A549 (cell line): ENCODE data around the gene GTPBP3. TPM values are rescaled to one million over a fixed set of nuclear protein-coding genes. Genes with fewer than 3 reads are reported as not detected.

ENCODE experiments used
- ATAC-seq, 2 experiments: fragments of 200-7000 bp in 1 of 2; fragments of >200 bp in 1 of 2; cut with Nextera tagmentation in 1 of 2; cut with Tn5 transposase in 1 of 2; 3 replicates each; pipeline versions ENCODE4 v1.8.0 to v1.9.1; 2018 to 2020; ENCODE audit warnings: mild to moderate bottlenecking in 1 of 2, moderate library complexity in 1 of 2
- CTCF ChIA-PET: fragments of 300-600 bp; sonication (Branson Sonifier 250); formaldehyde crosslinking; extraction: SDS; loops from one replicate; lab custom pipeline; 2021; ENCODE audit warnings: antibody characterized with exemption, inconsistent platforms; lab: Yijun Ruan, JAX
- POLR2A ChIA-PET: fragments of 350-600 bp; formaldehyde crosslinking; extraction: SDS; loops from one replicate; lab custom pipeline; 2021; ENCODE audit warnings: antibody characterized with exemption, inconsistent platforms; lab: Yijun Ruan, JAX
- DNase-seq, 2 experiments: peaks; one replicate each; pipeline versions ENCODE4 v3.0.0 to v3.0.0-alpha.2; 2011 to 2016; ENCODE audit warnings: low read depth in 1 of 2, low spot score in 1 of 2
- FAIRE-seq: peaks from 2 replicates; lab custom pipeline; 2011; peaks lifted over from hg19 to GRCh38; lab: Jason Lieb, UNC
- H3K27ac ChIP-seq, 2 experiments: fragments of >200 bp; sonication (Bioruptor Twin); formaldehyde crosslinking; 3 replicates each; pipeline ENCODE4 v1.5.1; 2016 to 2017
- H3K4me1 ChIP-seq: fragments of >200 bp; sonication (Bioruptor Twin); formaldehyde crosslinking; 3 replicates; pipeline ENCODE4 v1.6.1; 2016
- H3K4me2 ChIP-seq: fragments of >200 bp; sonication (Bioruptor Twin); formaldehyde crosslinking; 3 replicates; pipeline ENCODE4 v1.6.1; 2016
- H3K4me3 ChIP-seq: fragments of >200 bp; sonication (Bioruptor Twin); formaldehyde crosslinking; 3 replicates; pipeline ENCODE4 v1.5.1; 2016
- H3K9me3 ChIP-seq: fragments of >200 bp; sonication (Bioruptor Twin); formaldehyde crosslinking; 3 replicates; pipeline ENCODE4 v1.6.1; 2016
- ESRRA ChIP-seq: fragments of 150-350 bp; IDR thresholded peaks from 2 replicates; pipeline ENCODE4 v1.6.1; 2014; ENCODE audit warnings: mild to moderate bottlenecking, low read length, borderline replicate concordance
- FOSB ChIP-seq: fragments of 250-450 bp; sonication (Bioruptor Pico); IDR thresholded peaks from 2 replicates; pipeline ENCODE4 v1.5.0; 2020; ENCODE audit warnings: mild to moderate bottlenecking, moderate library complexity
- HDAC2 ChIP-seq: fragments of 200-600 bp; sonication (generic); IDR thresholded peaks from 2 replicates; pipeline ENCODE4 v1.6.1; 2016
- KDM1A ChIP-seq: fragments of 200-600 bp; sonication (generic); IDR thresholded peaks from 2 replicates; pipeline ENCODE4 v1.6.1; 2016; ENCODE audit warnings: low read depth, mild to moderate bottlenecking
- PBX3 ChIP-seq: IDR thresholded peaks from 2 replicates; pipeline ENCODE4 v1.6.1; 2012
- RFX5 ChIP-seq: fragments of 450-650 bp; IDR thresholded peaks from 2 replicates; pipeline ENCODE4 v1.7.1; 2014; ENCODE audit warnings: antibody characterized with exemption, mild to moderate bottlenecking, moderate library complexity
- SMC3 ChIP-seq: fragments of >200 bp; sonication (Bioruptor Twin); formaldehyde crosslinking; IDR thresholded peaks from 3 replicates; pipeline ENCODE4 v1.6.1; 2018; ENCODE audit warnings: inconsistent platforms
- WGBS: methylation state at CpG from one replicate; pipeline ENCODE4 v1.1.6; 2017; ENCODE audit errors: missing lambda C conversion rate; 5-methylcytosine and 5-hydroxymethylcytosine counted together
- polyA plus RNA-seq, 4 experiments: library from polyadenylated mRNA; depleted of rRNA in 3 of 4; stranded (reverse); fragments of >200 nt; fragmentation: RNase III in 1 of 4; extraction: RNeasy Plus Mini Kit Qiagen cat#74134 plus additional on column Dnase treatment in 1 of 4; gene quantifications; 2 replicates in 3 of 4; 3 replicates in 1 of 4; pipeline ENCODE4 v1.2.3, GENCODE V29; 2011 to 2017
- TF ChIP-seq, protein P1 (sequence below): fragments of 200-600 bp; sonication (generic); IDR thresholded peaks from 2 replicates; pipeline ENCODE4 v1.6.1; 2016; ENCODE audit warnings: antibody characterized with exemption, mild to moderate bottlenecking, moderate library complexity
- TF ChIP-seq, protein P2 (sequence below): IDR thresholded peaks from 2 replicates; pipeline ENCODE4 v1.6.1; 2012; ENCODE audit warnings: low read depth, borderline replicate concordance

Gene GTPBP3
- polyA plus RNA-seq, 2 of the 4 experiments (the other 2 are of a cell fraction) = 10.6 to 19.3 TPM

- H3K4me2 ChIP-seq = no peak overlapping the region
- H3K4me3 ChIP-seq = no peak overlapping the region
- ChIA-PET POLR2A (interaction anchor here (0.6 kb wide), 1 partner anchor 291 kb away, joined by 4 read pairs; no protein-coding TSS in a partner anchor), CTCF (interaction anchor here (0.7 to 2.5 kb wide), 8 partner anchors 10 to 133 kb away, joined by 3 to 9 read pairs (median 3); partner anchors contain the start of genes DDA1 and MRPL34)
- DNase-seq (no peak), ATAC-seq (no peak), FAIRE-seq (no peak)
- no peaks in the 10 kb centered on the region for H3K9me3 ChIP-seq
- H3K4me1 ChIP-seq = peaks cover 14% of the 10 kb centered on the region
- H3K27ac ChIP-seq = no peak overlapping the region
- 94% methylated on average over 6 of the region's 8 CpGs for WGBS
- no peak for TF ChIP-seq SMC3
- TF ChIP-seq, protein P1, sequence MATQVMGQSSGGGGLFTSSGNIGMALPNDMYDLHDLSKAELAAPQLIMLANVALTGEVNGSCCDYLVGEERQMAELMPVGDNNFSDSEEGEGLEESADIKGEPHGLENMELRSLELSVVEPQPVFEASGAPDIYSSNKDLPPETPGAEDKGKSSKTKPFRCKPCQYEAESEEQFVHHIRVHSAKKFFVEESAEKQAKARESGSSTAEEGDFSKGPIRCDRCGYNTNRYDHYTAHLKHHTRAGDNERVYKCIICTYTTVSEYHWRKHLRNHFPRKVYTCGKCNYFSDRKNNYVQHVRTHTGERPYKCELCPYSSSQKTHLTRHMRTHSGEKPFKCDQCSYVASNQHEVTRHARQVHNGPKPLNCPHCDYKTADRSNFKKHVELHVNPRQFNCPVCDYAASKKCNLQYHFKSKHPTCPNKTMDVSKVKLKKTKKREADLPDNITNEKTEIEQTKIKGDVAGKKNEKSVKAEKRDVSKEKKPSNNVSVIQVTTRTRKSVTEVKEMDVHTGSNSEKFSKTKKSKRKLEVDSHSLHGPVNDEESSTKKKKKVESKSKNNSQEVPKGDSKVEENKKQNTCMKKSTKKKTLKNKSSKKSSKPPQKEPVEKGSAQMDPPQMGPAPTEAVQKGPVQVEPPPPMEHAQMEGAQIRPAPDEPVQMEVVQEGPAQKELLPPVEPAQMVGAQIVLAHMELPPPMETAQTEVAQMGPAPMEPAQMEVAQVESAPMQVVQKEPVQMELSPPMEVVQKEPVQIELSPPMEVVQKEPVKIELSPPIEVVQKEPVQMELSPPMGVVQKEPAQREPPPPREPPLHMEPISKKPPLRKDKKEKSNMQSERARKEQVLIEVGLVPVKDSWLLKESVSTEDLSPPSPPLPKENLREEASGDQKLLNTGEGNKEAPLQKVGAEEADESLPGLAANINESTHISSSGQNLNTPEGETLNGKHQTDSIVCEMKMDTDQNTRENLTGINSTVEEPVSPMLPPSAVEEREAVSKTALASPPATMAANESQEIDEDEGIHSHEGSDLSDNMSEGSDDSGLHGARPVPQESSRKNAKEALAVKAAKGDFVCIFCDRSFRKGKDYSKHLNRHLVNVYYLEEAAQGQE = peak; percentile 27; the same call in 1 of the 2 replicates
Observed at GRCh38 chr19:17332360-17332676, 5.0 kb upstream of the GTPBP3 start.

DNA sequence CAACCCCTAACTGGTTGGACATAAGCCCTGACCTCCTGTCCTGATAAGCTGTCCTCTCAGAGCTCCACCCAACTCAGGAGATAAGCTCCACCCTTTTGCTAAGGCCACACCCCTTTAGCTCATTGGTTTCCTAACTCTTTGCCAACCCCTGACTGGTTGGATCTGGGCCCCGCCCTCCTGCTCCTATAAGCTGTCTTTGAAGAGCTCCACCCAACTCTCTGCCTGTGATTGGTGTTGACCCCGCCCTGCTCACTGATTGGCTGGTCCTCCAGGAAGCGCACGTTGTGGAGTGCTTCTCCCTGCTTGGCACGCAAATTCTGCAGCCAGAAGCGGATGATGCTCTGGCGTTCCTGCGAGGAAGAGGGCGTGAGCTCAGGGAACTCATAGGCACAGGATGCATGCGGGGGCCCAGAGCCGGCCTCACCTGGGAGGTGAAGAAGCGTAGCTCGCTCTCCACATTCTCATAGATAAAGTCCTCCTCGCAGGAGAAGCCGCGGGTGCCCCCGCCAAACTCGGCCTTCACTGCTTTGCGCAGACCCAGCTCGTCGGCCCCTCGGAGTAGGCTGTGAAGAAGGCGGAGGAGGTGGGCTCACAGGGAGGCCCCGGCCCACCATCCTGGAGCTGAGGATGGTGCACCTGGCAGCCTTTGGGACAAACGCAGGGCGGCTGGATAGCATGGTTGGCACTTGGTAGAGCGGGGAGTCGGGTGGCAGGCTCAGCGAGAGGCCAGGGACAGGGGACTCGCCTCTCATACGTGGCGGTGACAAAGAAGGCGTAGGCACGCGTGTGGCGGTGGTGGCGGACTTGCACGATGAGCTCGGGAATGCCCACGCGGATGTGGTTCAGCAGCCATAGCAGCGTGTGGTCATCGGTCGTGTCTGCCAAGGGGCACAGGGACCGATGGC is 4.4 kb upstream of the GTPBP3 start:
- 93% methylated on average over 25 of the region's 45 CpGs for WGBS
- TF ChIP-seq FOSB (CRISPR knock-in tag) (no peak), RFX5 (no peak)
- TF ChIP-seq, protein P2, sequence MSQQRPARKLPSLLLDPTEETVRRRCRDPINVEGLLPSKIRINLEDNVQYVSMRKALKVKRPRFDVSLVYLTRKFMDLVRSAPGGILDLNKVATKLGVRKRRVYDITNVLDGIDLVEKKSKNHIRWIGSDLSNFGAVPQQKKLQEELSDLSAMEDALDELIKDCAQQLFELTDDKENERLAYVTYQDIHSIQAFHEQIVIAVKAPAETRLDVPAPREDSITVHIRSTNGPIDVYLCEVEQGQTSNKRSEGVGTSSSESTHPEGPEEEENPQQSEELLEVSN = no peak
- TF ChIP-seq, all 56 proteins: peak for 0
- Histone ChIP-seq H3K4me3 (no peak overlapping the region), H3K4me1 (peaks cover 14% of the 10 kb centered on the region), H3K9me3 (no peaks in the 10 kb centered on the region), H3K27ac (peak overlapping the region in 1 of 2 experiments; percentile 98; a peak in 3 of 6 replicates), H3K4me2 (peak overlapping the region; percentile 84)
- CTCF ChIA-PET = interaction anchor here (0.8 to 2.5 kb wide), 9 partner anchors 10 to 57 kb away, joined by 3 to 9 read pairs (median 3); partner anchors contain the start of genes DDA1 and MRPL34
- DNase-seq = peak; percentile 41 to 90
- peak in 1 of 2 experiments; percentile 6; a peak in 3 of 6 replicates for ATAC-seq
- no peak for FAIRE-seq
- POLR2A ChIA-PET = interaction anchor here (0.6 to 1.0 kb wide), 4 partner anchors 20 to 292 kb away, joined by 3 to 4 read pairs (median 4); partner anchors contain the start of genes BABAM1 and MRPL34

DNA sequence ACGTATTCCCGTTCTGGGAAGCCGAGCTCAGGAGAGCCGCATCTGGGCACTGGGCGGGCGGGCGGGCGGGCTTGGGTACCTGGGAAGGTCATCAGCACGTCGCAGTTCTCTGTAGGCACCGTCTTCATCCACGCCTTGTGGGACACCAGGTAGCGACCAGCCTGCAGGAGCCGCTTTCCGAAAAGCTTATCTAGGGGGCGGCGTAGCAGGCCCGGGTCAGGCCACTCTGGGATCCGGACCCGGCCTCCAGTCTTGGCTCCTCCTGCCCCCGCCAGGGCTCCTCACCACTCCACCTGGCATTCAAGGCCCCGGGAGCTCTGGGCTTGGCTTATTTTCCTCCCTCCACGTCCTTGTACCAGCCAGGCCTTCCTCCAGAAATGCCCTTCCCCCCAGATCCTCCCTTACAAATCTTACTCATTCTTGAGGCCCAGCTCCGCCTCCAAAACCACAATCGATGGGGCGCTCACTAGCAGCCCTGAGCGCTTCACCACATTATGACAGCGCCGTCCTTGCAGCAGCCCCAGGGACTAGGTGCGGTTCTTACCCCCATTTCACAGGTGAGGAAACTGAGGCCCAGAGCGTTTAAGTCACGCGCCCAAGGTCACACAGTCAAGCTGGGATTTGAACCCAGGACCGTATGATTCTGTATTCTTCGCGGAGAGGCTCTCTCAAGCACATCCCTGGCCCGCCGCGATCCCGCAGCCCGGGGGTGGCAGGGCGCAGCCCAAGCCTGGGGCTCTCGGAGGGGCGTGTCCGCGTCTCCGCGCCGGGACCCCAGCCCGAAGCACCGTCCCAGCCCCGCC is 3.5 kb upstream of the GTPBP3 start:
- peak overlapping the region; percentile 69 for H3K4me3 ChIP-seq
- peak; percentile 86; the same call in 1 of the 2 replicates for TF ChIP-seq KDM1A
- TF ChIP-seq PBX3 = no peak
- 0 out of 2 replicates have a peak, but pooled peaks have one; percentile 33 for TF ChIP-seq HDAC2
- TF ChIP-seq ESRRA = peak; percentile 4; the same call in 1 of the 2 replicates
- TF ChIP-seq, all 56 proteins: peak for 3
- Histone ChIP-seq H3K9me3 (no peaks in the 10 kb centered on the region), H3K4me2 (peak overlapping the region; percentile 84), H3K27ac (peak overlapping the region; percentile 82 to 98), H3K4me1 (peaks cover 21% of the 10 kb centered on the region)
- FAIRE-seq (no peak), DNase-seq (peak; percentile 38 to 67), ATAC-seq (no peak)
- ChIA-PET CTCF (interaction anchor here (0.8 to 2.5 kb wide), 5 partner anchors 17 to 52 kb away, joined by 3 to 9 read pairs (median 6); partner anchors contain the start of gene DDA1), POLR2A (interaction anchor here (0.6 to 1.0 kb wide), 4 partner anchors 21 to 67 kb away, joined by 3 to 4 read pairs (median 4); partner anchors contain the start of genes BABAM1, DDA1 and MRPL34)
- WGBS = 40% methylated on average over 25 of the region's 52 CpGs
